ENCODE results near the gene CERS6. TPM values are rescaled to one million over a fixed set of nuclear protein-coding genes. Genes with fewer than 3 reads are reported as not detected.

Gene CERS6
- total RNA-seq, 4 donors from 2014 or later: 45.0 to 61.2 (median 56.4) TPM

GRCh38 chr2:168526641-168527040, 70.6 kb downstream of the CERS6 start:
- no peaks in the 10 kb centered on the region for H3K36me3 ChIP-seq
- no peaks in the 10 kb centered on the region for H3K27me3 ChIP-seq
- peak overlapping the region; percentile 20 to 77 (median 72) for H3K27ac ChIP-seq
- H3K4me1 ChIP-seq: peaks cover 14 to 100% (median 30%) of the 10 kb centered on the region in 3 donors
- WGBS, 2 donors (ENCODE audit: low coverage in 1 of 2): 8 to 39% methylated on average over 3 of the region's 3 CpGs
- ATAC-seq: peak; percentile 83
- TF ChIP-seq POLR2A (IDR thresholded peaks at IDR 0.05) (no peak), EP300 (IDR thresholded peaks at IDR 0.05) (peak; percentile 30), POLR2AphosphoS5 (IDR thresholded peaks at IDR 0.05) (peak; percentile 96)
- no peaks in the 10 kb centered on the region for H3K9me3 ChIP-seq
- no peak overlapping the region for H3K4me3 ChIP-seq

- H3K36me3 ChIP-seq: no peaks in the 10 kb centered on the region
- peak overlapping the region; percentile 17 to 77 (median 72) for H3K27ac ChIP-seq
- no peaks in the 10 kb centered on the region for H3K9me3 ChIP-seq
- H3K27me3 ChIP-seq: no peaks in the 10 kb centered on the region
- ATAC-seq: no peak
- TF ChIP-seq POLR2AphosphoS5 (IDR thresholded peaks at IDR 0.05): no peak
- TF ChIP-seq EP300 (IDR thresholded peaks at IDR 0.05): no peak
- no peak for TF ChIP-seq CTCF (IDR thresholded peaks at IDR 0.05)
- no peak for TF ChIP-seq POLR2A (IDR thresholded peaks at IDR 0.05)
- H3K4me3 ChIP-seq: no peak overlapping the region
- peaks cover 13 to 94% (median 27%) of the 10 kb centered on the region in 3 donors for H3K4me1 ChIP-seq
Measured at GRCh38 chr2:168528016-168528415, 71.9 kb downstream of the CERS6 start.

- no peak for ATAC-seq
- Histone ChIP-seq H3K27ac (peak overlapping the region in 3 of 4 donors; percentile 17 to 76 (median 68)), H3K4me1 (peaks cover 13 to 89% (median 27%) of the 10 kb centered on the region in 3 donors), H3K9me3 (no peaks in the 10 kb centered on the region), H3K4me3 (no peak overlapping the region), H3K27me3 (no peaks in the 10 kb centered on the region), H3K36me3 (no peaks in the 10 kb centered on the region)
- TF ChIP-seq POLR2AphosphoS5 (IDR thresholded peaks at IDR 0.05) (no peak), CTCF (IDR thresholded peaks at IDR 0.05) (no peak), EP300 (IDR thresholded peaks at IDR 0.05) (no peak), POLR2A (IDR thresholded peaks at IDR 0.05) (no peak)
Measured at GRCh38 chr2:168528469-168528868, 72.4 kb downstream of the CERS6 start.

- Histone ChIP-seq H3K4me3 (no peak overlapping the region), H3K36me3 (no peaks in the 10 kb centered on the region), H3K9me3 (no peaks in the 10 kb centered on the region), H3K27me3 (no peaks in the 10 kb centered on the region), H3K27ac (peak overlapping the region; percentile 29 to 76 (median 58)), H3K4me1 (peaks cover 13 to 82% (median 27%) of the 10 kb centered on the region in 3 donors)
- TF ChIP-seq EP300 (IDR thresholded peaks at IDR 0.05) (no peak), POLR2A (IDR thresholded peaks at IDR 0.05) (no peak), POLR2AphosphoS5 (IDR thresholded peaks at IDR 0.05) (no peak), CTCF (IDR thresholded peaks at IDR 0.05) (no peak)
- WGBS, 2 donors (ENCODE audit: low coverage in 1 of 2): 93 to 95% methylated on average over 2 of the region's 2 CpGs
- ATAC-seq: no peak
Measured at GRCh38 chr2:168529054-168529833, 73.2 kb downstream of the CERS6 start.

GRCh38 chr2:168529900-168530561, 74.0 kb downstream of the CERS6 start:
- WGBS, 2 donors (ENCODE audit: low coverage in 1 of 2): 87 to 89% methylated on average over 6 to 7 of the region's 8 CpGs
- H3K4me1 ChIP-seq: peaks cover 13 to 74% (median 27%) of the 10 kb centered on the region in 3 donors
- no peak for ATAC-seq
- no peaks in the 10 kb centered on the region for H3K27me3 ChIP-seq
- no peaks in the 10 kb centered on the region for H3K9me3 ChIP-seq
- H3K36me3 ChIP-seq: no peaks in the 10 kb centered on the region
- no peak for TF ChIP-seq POLR2AphosphoS5 (IDR thresholded peaks at IDR 0.05)
- TF ChIP-seq EP300 (IDR thresholded peaks at IDR 0.05): no peak
- TF ChIP-seq POLR2A (IDR thresholded peaks at IDR 0.05): no peak
- no peak for TF ChIP-seq CTCF (IDR thresholded peaks at IDR 0.05)
- no peak overlapping the region for H3K4me3 ChIP-seq
- H3K27ac ChIP-seq: peak overlapping the region in 3 of 4 donors; percentile 29 to 55 (median 40)
